GM12875 (cell line): ENCODE results near the gene RAMP3.

Experiments
- H3K4me3 ChIP-seq: one replicate; pipeline ENCODE4 v1.5.1; 2011; ENCODE audit warnings: low read depth, low read length, control low read depth
- CTCF ChIP-seq: IDR thresholded peaks from 2 replicates; pipeline ENCODE4 v1.5.1; 2011; ENCODE audit warnings: low read depth, mild to moderate bottlenecking, control low read depth, inconsistent platforms, low read length, moderate library complexity, borderline replicate concordance; ENCODE audit not compliant: insufficient read depth

RAMP3 gene

GRCh38 chr7:45143616-45144015 lies 14.0 kb upstream of the RAMP3 start:
- H3K4me3 ChIP-seq: no peak overlapping the region
- TF ChIP-seq CTCF: no peak

GRCh38 chr7:45145881-45146280 lies 11.7 kb upstream of the RAMP3 start:
- TF ChIP-seq CTCF: no peak
- no peak overlapping the region for H3K4me3 ChIP-seq

- H3K4me3 ChIP-seq: no peak overlapping the region
- peak; percentile 25; the same call in 1 of the 2 replicates for TF ChIP-seq CTCF
Measured at GRCh38 chr7:45146531-45147379, 10.8 kb upstream of the RAMP3 start.

GRCh38 chr7:45147858-45148652 lies 9.5 kb upstream of the RAMP3 start:
- TF ChIP-seq CTCF: no peak
- H3K4me3 ChIP-seq: no peak overlapping the region

- no peak overlapping the region for H3K4me3 ChIP-seq
- TF ChIP-seq CTCF: no peak
Measured at GRCh38 chr7:45148653-45148973, 9.0 kb upstream of the RAMP3 start.

- TF ChIP-seq CTCF: no peak
Measured at GRCh38 chr7:45149606-45150005, 8.0 kb upstream of the RAMP3 start.

More at GRCh38 chr7:45149606-45150005, 8.0 kb upstream of the RAMP3 start:
- H3K4me3 ChIP-seq: no peak overlapping the region
